Fibroblast of skin of left quadriceps (primary cell): ENCODE measurements around the gene CCDC50.

Experiments used
- DNase-seq, 2 experiments: peaks; one replicate each; pipeline ENCODE4 v3.0.0-alpha.2; 2013; ENCODE audit warnings: low read depth in 2 of 2

The CCDC50 gene

DNA sequence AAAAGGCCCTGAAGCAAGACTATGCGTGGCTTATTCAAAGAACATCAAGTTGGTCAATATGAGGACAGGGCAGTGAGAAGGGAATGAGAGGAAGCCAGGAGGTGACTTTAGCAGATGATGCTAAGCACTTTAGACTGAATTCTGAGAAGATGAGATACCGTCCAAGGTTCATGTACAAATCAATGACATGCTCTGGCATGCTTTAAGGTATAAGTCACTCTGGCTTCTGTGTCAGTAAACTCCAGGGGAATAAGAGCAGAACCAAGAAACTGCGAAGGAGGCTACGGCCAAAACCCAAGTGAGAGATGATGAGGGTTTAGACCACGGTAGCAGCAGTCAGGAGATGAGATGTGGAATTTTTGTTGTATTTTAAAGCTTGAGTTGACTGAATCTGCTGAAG is 8.9 kb upstream of the CCDC50 start:
- DNase-seq, result no peak

DNA sequence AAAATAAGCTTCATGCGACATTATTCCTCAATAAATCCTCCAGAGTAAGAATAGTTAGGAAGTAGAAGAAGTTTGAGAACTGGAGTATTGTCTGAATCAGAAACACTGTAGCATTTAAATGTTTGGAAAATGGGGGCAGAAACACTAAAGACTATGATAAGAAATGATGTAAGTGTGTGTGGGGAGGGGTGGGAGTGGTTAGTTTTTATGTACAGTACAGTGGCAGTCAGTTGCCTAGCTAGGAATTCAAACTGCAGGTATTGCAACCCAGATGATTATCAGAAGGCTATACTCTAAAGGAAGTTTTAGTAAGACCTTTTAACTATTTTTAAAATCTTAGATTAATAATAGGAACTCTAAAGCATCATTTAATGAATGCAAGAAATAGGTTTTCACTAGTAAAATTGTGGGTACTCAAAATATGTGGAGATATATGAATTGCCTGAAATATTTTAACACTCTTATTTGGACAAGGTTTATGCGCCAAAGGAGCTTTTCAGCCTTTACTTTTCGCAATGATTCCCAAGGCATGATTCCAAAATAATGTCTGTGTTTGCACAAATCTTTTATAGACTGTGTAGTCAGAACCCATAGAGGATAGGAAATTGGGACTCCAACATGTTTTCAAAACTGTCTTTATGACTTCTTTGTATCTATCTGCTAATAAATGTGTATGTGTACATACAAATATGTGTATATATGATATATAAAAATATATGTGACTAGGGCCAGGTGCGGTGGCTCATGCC is 8.0 kb upstream of the CCDC50 start:
- no peak for DNase-seq

DNA sequence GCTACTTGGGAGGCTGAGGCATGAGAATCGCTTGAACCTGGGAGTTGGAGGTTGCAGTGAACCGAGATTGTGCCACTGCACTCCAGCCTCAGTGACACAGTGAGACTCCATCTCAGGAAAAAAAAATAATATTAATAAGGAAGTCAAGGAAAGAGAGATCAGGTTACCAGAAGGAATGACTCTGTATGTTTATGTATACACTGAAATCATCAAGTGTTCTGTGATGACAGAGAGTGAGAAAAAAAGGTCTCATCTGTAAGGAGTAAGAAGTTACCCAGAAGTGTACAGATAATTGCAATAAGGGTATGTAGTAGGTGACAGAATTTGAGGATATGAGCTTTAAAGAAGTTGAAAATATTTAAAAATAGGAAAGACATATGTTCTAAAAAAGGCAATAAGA is 4.3 kb upstream of the CCDC50 start:
- no peak for DNase-seq

DNA sequence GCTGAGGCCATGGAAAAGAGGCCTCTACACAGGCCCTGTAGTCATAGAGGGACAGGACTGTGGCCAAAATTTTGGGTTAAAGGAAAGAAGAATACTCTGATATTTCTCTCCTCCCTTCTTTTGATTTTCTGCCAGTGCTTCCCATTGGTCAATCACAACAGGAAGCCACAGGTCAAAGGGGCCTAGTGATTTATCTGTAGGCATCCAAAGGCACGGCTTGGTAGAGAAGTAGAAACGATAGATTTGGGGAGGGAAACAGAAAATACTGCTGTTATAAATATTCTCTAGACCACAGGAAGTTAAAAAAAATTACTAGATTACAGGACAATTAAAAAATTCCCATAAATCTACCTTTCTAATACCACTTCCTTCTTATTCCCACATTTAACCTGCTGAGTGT is 1.7 kb upstream of the CCDC50 start:
- no peak for DNase-seq

DNA sequence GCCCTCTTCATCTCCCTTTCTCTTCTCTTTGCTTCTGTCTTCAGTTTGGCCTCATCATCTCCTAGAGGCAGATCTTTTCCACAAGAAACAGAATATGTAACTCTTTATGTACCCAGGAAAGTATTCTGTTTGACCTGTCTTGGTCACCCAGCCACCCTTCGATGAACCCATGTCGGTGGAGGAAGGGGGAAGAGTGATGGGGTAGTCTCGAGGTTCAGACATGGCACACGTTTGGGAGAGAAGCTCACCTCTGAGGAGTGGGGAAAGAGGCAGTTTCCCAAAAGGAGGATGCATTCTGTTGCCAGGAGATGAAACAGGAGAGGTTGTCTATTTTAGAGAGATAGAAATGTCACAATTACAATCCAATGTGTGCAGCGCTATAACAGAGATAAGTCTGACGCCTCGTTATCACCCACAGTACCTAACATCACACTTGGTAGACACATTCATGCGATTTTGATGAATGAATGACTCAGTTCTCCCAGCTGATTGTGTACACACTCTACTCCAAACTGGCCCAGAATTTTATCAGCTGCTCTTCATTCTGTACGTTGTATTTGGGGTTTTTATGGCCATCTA is 722 bp upstream of the CCDC50 start:
- no peak for DNase-seq

DNA sequence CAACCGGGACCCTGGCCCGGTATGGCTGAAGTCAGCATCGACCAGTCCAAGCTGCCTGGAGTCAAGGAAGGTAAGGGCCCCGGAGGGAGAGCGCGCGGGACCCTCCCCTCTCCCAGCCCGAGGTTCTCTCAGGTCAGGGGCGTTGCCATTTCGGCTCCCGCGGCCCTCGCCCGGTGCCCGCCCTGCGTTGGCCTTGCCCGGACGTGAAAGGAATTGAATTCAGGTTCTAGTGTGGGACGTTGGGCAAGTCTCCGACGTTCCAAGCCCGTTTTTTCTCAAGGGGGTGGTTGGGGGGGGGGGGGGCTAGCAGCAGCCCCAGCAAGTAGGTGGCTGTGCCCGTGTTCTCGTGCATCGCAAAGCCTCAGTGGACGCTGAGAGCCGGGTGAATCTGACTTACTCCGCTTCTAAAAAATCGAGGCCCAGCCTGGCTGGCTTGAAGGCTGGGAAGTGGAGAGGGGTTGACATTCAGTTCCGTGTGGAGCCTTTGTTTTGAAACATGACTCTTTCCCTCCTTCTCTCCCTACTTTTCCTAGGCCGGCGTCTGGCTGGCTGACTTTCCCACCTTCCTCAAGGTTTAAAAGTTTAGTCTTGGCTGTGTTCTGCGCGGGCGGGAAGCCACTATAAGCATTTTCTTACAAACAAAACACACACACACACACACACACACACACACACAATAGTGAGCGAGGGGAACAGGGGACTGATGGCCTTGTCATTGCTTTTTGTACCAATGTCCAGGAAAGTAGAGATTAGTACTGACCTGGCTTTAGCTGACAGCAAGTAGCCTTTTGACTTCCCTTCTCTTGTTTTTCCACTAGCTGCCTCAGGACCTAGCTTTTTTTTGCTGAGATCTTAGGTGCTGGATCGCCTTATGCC is 698 bp downstream of the CCDC50 start, which contains the start of gene UTS2B:
Gene UTS2B (minus strand): TSS at position 873 of the 876 bp plus-strand sequence. CDS start 48,337 bp downstream, outside the sequence.
- DNase-seq, result no peak

DNA sequence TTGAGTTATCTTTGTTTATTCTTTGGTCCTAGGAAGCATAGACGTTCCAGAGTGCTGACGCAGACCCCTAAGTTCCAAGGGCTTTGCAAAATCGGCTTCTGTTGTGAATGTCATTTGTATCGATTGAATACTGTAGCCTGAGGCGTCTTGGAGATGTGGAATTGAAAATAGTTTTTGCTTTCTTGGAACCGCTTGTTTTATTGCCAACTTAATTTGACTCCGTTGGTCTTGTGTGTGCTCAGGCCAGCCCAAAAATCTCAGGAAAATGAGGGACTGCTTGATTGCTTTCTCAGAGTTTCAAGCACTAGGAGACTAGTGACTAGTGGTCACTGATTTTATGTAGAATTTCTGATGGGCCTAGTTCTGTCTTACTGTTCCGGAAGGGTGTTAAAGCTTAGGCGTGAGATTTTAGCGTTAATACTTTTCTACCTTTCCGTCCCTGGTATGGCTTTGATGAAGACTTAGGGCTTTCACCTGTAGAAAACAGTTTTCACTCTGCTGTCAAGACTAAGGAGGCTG is 1.4 kb downstream of the CCDC50 start:
- DNase-seq, result peak; percentile 53

DNA sequence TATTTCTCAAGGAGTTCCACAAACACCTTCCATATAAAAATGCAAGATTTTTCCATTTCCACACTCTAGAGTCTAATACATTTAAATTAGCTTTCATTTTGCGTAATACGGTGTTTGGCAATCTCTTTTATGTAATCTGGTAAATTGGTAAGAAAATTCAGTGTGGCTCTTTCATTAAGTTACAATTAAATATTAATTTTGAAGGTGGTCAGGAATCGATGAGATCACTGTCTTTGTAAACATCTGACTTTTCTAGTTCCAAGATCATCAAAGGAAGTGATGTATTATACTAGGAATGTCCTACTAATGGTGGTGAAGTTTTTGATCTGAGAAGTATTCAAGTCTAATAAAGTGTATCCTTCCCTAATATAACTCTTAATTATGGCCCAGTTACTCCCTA is 2.2 kb downstream of the CCDC50 start:
- no peak for DNase-seq

DNA sequence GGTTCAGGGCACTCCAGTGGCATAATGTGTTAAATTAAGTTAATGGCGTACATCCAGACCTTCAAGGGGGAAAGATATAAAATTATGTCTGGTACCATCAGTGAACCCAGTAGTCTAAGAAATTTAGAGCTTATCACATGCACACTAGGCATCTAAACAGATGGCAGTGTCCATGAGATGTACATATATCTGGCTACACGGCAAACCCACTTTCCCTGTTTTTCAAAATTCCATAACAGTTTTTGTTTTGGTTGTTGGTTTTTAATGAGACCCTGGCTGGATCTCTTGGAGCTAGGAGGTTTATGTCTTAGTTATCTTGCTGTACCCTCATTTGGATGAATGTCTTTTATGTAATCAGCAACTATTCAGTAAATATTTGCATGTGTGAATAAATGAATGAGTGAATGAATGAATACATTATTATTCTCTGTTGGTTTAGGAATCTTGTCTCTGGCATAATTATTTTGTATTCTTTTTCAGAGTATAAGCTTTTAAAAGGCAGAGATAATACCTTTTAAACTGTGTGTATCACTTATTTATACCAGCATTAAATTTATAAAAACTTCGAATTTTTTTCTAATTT is 4.2 kb downstream of the CCDC50 start:
- DNase-seq, result no peak

DNA sequence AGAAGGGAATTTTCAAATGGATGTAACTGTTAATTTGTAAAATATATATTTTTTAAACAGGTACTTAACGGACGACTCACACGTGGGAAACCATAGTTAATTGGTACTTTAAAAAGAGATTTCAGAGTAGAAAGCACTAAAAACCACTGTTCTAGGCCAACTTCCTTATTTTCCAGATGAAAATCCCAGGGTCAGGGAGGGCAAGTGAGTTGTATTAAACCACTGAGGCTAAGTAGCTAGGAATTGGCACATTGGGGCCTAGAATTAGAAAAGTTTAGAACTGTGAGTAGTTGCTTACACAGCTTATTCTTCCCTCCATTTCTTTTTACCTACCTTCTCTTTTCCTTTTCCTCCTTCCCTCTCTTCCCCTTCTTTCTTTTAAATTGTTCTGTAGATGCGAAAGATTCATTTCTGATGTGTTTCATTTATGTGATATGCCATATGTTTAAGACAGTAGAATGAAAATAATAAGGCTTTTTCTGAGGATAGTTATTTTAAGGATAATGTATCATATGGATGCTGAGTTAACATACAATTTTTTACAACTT is 5.2 kb downstream of the CCDC50 start:
- DNase-seq, result no peak

DNA sequence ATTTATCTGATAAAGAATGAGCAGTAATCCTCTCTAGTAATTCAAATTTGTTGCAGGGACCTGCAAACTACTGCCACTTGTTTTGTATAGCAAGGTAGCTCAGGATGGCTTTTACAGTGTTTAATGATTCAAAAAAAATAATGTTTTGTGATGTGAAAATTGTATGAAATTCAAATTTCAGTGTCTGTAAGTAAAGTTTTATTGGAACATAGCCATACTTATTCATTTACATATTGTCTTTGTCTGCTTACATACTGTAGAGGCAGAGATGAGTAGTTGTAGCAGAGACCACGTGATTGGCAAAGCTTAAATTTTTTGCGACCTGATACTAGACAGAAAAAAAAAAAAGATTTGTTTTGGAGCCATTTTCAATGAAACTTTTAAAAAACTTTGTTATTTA is 7.6 kb downstream of the CCDC50 start:
- no peak for DNase-seq

DNA sequence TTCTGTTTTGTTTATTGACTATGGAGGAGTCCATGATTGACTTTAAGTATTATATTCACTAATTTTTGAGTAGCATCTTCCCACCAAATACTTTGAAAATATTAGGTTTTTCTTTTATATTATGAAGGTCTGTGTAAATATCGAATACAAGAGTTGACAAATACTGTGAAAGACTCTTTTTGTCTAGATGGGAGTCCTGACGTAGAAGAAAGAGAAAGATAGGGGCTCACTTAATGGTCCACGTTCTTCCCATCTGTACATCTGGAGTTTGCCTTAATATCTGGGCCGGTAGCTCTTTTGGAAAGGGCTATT is 8.9 kb downstream of the CCDC50 start:
- no peak for DNase-seq

DNA sequence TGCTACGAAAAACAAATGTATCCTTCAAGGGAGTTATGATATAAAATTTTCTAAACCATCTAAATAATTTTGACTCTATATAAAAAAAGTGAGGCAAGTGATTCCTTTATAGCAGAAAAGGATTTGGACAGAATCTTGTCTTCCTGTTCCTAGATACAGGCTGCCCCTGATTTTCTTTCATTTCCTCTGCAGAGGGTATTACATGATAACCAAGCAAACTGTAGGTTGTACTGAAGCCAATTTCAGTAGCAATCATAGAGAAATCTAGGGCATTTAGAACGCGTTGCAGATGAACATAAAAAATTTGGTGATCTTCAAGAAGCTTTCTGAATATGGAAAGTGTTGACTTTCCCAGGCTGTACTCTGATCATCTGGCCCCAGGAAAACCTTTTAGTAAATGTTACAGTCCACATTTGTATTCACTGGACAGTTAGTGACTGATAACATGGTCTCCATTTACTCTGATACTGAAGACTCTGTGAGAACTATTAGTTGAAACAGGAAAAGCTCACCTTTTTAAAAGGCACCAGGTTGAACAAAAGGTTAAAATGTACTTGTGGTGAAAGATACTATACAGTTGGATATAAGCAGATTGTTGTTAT is 10.2 kb downstream of the CCDC50 start:
- DNase-seq, result no peak

DNA sequence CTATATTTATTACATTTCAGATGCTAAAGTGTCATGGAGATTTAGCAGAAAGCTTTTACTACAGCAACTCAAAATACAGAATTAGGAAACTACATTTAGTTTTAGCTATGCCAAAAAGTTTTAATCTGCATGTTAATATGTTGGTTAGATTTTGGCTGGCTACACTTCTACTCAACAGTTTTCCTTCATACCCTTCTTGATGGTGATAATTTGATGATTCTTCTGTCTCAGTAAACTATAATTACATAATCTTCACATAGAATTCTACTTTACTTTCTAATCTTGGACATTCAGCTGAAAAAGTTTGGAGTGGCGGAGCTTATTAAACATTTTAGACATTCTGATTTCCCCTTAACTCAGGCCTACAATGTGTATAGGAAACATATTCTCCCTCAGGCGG is 11.2 kb downstream of the CCDC50 start:
- DNase-seq, result no peak

DNA sequence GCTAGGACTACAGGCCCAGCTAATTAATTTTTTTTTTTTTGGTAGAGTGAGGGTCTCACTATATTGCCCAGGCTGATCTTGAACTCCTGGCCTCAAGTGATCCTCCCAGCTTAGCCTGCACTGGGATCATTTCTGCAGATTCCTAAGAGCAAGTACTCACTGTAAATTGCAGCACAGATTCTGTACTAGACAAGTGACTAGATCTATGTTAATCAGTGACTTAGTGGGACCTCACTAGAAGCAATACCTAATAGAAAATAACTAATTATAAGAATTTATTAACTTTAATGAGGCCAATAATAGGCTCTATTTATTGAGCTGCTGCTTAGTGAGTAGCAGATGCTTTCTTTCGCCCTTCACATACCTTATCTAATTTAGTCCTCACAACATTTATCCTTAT is 11.8 kb downstream of the CCDC50 start:
- no peak for DNase-seq

DNA sequence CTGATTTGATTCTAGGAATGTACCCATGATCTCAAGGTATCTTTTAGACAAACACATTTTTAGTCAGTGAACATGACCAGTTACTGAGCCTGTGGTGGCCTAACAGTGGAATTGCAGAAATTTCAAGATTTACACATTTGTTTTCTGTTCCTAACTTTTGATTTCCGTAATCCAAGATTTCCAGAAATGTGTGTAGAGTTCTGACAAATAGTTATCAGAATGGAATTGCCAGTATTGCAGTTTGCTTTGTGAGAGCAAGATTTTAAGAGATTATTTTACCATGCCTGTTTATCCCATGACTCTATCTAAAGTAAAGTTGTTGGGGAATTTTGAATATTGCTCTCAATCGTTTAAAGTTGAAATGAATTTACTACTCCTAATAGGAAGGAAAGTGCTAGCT is 12.8 kb downstream of the CCDC50 start:
- no peak for DNase-seq

DNA sequence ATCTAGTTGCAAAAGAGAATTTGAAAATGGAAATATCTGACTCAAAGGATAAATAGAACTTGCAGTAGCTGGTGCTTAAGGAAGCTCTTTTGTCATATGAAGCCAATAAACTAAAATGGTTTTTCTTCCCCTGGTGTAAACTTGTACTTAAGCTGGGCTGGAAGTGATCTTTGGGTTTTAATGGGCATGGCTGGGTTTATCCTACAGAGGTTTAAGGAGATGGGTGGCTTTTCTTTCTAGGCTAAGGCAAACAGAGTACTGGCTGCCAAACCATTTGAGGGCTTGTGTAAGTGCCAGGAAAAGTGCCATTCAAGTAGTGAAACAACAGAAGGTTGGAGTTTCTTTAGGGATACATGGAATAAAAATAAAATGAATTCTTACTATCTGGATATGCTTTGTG is 13.2 kb downstream of the CCDC50 start:
- DNase-seq, result no peak

DNA sequence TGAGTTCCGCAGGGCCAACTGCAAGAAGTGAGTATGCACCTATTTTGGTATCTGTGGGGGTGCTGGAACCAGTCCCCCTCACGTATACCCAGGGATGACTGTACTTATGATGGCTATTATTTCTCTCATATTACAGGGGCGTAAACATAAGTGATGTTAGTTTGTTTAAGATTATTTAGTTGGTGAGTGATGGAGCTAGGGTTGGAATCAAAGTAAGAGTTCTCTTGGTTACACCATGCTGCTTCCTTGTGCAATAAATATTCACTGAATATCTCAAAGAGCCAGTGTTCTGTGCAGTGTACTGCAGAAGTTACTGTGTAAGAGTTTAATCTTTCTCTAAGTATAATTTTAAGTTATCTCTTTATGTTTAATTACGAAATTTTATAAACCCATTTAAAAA is 13.9 kb downstream of the CCDC50 start:
- no peak for DNase-seq

DNA sequence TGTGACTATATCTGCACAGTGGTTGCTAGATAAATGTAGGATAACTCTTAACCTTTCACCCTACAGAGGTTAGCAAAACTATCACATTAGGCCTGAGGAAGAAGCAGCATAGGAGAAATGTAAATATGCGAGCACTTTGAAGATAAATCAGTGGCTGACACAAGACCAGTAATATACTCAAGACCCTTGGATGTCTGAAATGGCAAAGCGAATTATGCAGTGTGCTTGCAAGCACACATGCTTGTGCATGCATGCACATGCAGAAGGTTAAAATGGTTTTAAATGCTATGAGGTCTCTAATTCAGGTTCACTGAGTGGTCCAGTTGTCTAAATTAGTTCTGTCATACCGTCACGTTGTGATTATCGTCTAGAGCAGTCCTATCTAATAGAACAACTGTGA is 14.7 kb downstream of the CCDC50 start:
- no peak for DNase-seq

DNA sequence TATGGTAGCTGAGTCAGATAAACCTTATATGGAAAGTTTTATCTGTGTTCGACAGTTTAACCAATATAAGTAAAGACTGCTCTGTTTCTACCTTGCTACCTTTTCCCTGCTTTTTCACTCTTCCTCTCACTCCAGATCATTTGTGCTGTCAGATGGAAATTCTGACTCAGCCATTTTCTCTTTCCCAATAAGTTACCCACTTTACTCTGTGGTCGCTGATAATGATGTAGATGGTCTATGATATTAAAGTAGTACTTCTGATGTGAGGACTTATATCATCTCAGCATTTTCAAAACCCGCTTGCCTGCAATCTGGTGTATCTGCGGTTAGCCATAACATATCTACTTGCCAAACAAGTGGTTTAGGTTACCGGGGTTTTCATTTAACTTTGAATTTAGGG is 16.1 kb downstream of the CCDC50 start:
- no peak for DNase-seq

DNA sequence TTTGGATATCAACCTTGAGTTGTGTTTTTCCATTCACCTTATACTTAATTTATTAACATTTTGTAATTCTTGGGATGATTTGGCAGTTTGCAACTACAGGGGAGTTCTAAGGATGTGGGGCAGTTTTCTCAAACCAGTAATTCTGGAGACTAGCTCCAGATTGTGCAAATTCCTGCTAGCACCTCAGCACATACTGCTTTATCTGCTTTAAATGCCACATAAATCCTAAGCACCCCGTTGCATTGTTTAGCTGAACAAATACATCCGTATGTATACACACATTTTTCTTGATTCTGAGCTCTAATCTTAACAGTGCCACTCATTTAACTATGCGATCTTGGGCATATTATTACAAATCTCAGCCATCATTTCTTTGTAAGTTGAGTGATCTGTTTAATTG is 18.0 kb downstream of the CCDC50 start:
- DNase-seq, result no peak

DNA sequence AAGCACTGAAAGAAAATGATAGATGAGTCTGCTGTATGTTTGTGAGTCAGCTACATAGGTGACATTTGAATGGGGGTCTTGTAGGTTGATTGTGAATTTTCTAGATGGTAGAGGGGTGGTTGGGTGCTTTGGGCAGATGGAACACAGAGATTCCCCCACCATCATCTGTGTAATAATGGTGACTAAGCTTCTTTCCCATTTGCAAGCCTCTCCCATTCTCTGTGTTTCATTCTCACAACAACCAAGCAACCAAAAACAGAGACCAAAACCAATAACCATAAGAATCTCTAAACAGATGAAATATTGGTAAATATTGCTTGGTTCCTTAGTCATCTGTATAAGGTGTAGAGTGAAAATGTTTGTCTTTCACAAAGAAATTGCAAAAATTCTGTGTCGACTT is 18.9 kb downstream of the CCDC50 start:
- DNase-seq, result no peak
